K562 (cell line): ENCODE data around the gene MAP3K4.

Experiments
- BHLHE40 ChIP-seq: IDR thresholded peaks from 2 replicates; pipeline ENCODE4 v1.6.1; 2011; ENCODE audit warnings: low read length, improper control_type of control experiment
- CBFB ChIP-seq: sonication (generic); formaldehyde crosslinking; IDR thresholded peaks from 2 replicates; pipeline ENCODE4 v1.4.0; 2020; ENCODE audit warnings: mild to moderate bottlenecking, missing genetic modification reagents
- ELF4 ChIP-seq: fragments of 450-650 bp; formaldehyde crosslinking; IDR thresholded peaks from 2 replicates; pipeline ENCODE4 v1.4.0; 2022; ENCODE audit warnings: missing genetic modification characterization
- KHSRP ChIP-seq: fragments of 450-650 bp; IDR thresholded peaks from 2 replicates; pipeline ENCODE4 v1.6.1; 2017
- RNF2 ChIP-seq: sonication (generic); IDR thresholded peaks from 2 replicates; pipeline ENCODE4 v1.6.1; 2016
- SIN3B ChIP-seq: fragments of 450-650 bp; IDR thresholded peaks from 2 replicates; pipeline ENCODE4 v1.6.1; 2017; ENCODE audit warnings: low read depth, mild to moderate bottlenecking, moderate library complexity
- SREBF1 ChIP-seq: fragments of 150-350 bp; IDR thresholded peaks from 2 replicates; pipeline ENCODE4 v1.6.1; 2014; ENCODE audit warnings: antibody characterized with exemption, low read depth, low read length, borderline replicate concordance
- TEAD1 ChIP-seq, 2 experiments: fragments of 450-650 bp in 1 of 2; sonication (generic) in 1 of 2; formaldehyde crosslinking; IDR thresholded peaks; 2 replicates each; pipeline versions ENCODE4 v1.4.0 to v1.8.0; 2020 to 2022; ENCODE audit warnings: mild to moderate bottlenecking in 2 of 2, missing genetic modification reagents in 1 of 2
- TF ChIP-seq, protein P1 (sequence below): sonication (generic); formaldehyde crosslinking; IDR thresholded peaks from 2 replicates; pipeline ENCODE4 v1.5.0; 2020; ENCODE audit warnings: missing genetic modification reagents
- TF ChIP-seq, protein P2 (sequence below), 2 experiments: fragments of 450-650 bp in 1 of 2; sonication (generic) in 1 of 2; formaldehyde crosslinking in 1 of 2; IDR thresholded peaks in 1 of 2; conservative IDR thresholded peaks in 1 of 2; 2 replicates each; pipeline versions ENCODE4 v1.6.1 to v1.8.1; 2016 to 2023; ENCODE audit warnings: mild to moderate bottlenecking in 2 of 2, moderate library complexity in 2 of 2, inconsistent platforms in 1 of 2, missing genetic modification reagents in 1 of 2
- TF ChIP-seq, protein P3 (sequence below), 2 experiments: fragments of 200-800 bp in 1 of 2; sonication (Bioruptor generic) in 1 of 2; sonication (generic) in 1 of 2; formaldehyde crosslinking in 1 of 2; IDR thresholded peaks in 1 of 2; conservative IDR thresholded peaks in 1 of 2; 2 replicates each; pipeline versions ENCODE4 v1.5.0 to v1.6.1; 2016 to 2020; ENCODE audit warnings: missing compliant biosample characterization in 1 of 2, missing genetic modification characterization in 1 of 2, missing genetic modification reagents in 1 of 2
- TF ChIP-seq, protein P4 (sequence below): sonication (generic); formaldehyde crosslinking; IDR thresholded peaks from 2 replicates; pipeline ENCODE4 v1.8.1; 2023; ENCODE audit warnings: missing genetic modification reagents, mild to moderate bottlenecking, borderline replicate concordance
- TF ChIP-seq, protein P5 (sequence below), 3 experiments: IDR thresholded peaks in 2 of 3; conservative IDR thresholded peaks in 1 of 3; 2 replicates each; pipeline ENCODE4 v1.5.1; 2011 to 2012; ENCODE audit warnings: low read length in 3 of 3, mild to moderate bottlenecking in 3 of 3, control low read depth in 2 of 3, improper control_type of control experiment in 1 of 3, inconsistent platforms in 1 of 3, low read depth in 1 of 3, mixed read lengths in 1 of 3, moderate library complexity in 1 of 3; ENCODE audit not compliant: insufficient read depth in 2 of 3

DNA sequence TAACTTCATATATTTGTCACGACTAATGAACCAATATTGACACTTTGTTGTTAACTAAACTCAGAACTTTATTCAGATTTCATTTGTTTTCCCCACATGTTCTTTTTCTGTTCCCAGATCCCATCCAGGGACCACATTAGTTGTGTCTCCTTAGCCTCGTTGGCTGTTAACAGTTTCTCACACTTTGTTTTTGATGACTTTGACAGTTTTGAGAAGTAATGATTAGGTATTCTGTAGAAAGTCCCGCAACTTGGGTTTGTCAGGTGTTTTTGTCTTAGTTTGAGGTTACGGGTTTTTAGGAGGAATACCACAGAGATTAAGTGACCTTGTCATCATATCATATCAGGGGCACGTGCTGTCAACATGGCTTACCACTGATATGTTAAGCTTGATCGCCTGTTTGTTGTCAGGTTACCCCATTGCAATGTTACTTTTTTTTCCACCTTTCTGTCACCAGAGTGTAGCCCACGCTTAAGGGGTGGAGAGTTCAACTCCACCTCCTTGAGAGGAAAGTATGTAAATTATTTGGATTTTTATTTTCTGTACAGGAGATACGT, 32.9 kb downstream of the MAP3K4 start:
- TF ChIP-seq RNF2 (no peak), BHLHE40 (no peak), CBFB (CRISPR knock-in tag) (no peak), KHSRP (no peak), SREBF1 (no peak), ELF4 (CRISPR knock-in tag) (no peak), TEAD1 (CRISPR knock-in tag; IDR thresholded peaks at IDR 0.05) (no peak), SIN3B (no peak)
- TF ChIP-seq, protein P1, sequence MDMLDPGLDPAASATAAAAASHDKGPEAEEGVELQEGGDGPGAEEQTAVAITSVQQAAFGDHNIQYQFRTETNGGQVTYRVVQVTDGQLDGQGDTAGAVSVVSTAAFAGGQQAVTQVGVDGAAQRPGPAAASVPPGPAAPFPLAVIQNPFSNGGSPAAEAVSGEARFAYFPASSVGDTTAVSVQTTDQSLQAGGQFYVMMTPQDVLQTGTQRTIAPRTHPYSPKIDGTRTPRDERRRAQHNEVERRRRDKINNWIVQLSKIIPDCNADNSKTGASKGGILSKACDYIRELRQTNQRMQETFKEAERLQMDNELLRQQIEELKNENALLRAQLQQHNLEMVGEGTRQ (CRISPR knock-in tag): no peak
- TF ChIP-seq, protein P2, sequence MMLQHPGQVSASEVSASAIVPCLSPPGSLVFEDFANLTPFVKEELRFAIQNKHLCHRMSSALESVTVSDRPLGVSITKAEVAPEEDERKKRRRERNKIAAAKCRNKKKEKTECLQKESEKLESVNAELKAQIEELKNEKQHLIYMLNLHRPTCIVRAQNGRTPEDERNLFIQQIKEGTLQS (IDR thresholded peaks at IDR 0.05): no peak
- TF ChIP-seq, protein P2 (CRISPR knock-in tag; conservative IDR thresholded peaks at IDR 0.05): no peak
- TF ChIP-seq, protein P3, sequence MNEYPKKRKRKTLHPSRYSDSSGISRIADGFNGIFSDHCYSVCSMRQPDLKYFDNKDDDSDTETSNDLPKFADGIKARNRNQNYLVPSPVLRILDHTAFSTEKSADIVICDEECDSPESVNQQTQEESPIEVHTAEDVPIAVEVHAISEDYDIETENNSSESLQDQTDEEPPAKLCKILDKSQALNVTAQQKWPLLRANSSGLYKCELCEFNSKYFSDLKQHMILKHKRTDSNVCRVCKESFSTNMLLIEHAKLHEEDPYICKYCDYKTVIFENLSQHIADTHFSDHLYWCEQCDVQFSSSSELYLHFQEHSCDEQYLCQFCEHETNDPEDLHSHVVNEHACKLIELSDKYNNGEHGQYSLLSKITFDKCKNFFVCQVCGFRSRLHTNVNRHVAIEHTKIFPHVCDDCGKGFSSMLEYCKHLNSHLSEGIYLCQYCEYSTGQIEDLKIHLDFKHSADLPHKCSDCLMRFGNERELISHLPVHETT (CRISPR knock-in tag; conservative IDR thresholded peaks at IDR 0.05 in 1 of 2, IDR thresholded peaks at IDR 0.05 in 1 of 2): no peak
- TF ChIP-seq, protein P4, sequence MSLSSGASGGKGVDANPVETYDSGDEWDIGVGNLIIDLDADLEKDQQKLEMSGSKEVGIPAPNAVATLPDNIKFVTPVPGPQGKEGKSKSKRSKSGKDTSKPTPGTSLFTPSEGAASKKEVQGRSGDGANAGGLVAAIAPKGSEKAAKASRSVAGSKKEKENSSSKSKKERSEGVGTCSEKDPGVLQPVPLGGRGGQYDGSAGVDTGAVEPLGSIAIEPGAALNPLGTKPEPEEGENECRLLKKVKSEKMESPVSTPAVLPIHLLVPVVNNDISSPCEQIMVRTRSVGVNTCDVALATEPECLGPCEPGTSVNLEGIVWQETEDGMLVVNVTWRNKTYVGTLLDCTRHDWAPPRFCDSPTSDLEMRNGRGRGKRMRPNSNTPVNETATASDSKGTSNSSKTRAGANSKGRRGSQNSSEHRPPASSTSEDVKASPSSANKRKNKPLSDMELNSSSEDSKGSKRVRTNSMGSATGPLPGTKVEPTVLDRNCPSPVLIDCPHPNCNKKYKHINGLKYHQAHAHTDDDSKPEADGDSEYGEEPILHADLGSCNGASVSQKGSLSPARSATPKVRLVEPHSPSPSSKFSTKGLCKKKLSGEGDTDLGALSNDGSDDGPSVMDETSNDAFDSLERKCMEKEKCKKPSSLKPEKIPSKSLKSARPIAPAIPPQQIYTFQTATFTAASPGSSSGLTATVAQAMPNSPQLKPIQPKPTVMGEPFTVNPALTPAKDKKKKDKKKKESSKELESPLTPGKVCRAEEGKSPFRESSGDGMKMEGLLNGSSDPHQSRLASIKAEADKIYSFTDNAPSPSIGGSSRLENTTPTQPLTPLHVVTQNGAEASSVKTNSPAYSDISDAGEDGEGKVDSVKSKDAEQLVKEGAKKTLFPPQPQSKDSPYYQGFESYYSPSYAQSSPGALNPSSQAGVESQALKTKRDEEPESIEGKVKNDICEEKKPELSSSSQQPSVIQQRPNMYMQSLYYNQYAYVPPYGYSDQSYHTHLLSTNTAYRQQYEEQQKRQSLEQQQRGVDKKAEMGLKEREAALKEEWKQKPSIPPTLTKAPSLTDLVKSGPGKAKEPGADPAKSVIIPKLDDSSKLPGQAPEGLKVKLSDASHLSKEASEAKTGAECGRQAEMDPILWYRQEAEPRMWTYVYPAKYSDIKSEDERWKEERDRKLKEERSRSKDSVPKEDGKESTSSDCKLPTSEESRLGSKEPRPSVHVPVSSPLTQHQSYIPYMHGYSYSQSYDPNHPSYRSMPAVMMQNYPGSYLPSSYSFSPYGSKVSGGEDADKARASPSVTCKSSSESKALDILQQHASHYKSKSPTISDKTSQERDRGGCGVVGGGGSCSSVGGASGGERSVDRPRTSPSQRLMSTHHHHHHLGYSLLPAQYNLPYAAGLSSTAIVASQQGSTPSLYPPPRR: no peak
- TF ChIP-seq, protein P5, sequence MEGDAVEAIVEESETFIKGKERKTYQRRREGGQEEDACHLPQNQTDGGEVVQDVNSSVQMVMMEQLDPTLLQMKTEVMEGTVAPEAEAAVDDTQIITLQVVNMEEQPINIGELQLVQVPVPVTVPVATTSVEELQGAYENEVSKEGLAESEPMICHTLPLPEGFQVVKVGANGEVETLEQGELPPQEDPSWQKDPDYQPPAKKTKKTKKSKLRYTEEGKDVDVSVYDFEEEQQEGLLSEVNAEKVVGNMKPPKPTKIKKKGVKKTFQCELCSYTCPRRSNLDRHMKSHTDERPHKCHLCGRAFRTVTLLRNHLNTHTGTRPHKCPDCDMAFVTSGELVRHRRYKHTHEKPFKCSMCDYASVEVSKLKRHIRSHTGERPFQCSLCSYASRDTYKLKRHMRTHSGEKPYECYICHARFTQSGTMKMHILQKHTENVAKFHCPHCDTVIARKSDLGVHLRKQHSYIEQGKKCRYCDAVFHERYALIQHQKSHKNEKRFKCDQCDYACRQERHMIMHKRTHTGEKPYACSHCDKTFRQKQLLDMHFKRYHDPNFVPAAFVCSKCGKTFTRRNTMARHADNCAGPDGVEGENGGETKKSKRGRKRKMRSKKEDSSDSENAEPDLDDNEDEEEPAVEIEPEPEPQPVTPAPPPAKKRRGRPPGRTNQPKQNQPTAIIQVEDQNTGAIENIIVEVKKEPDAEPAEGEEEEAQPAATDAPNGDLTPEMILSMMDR (IDR thresholded peaks at IDR 0.05 in 2 of 3, conservative IDR thresholded peaks at IDR 0.05 in 1 of 3; ENCODE audit: insufficient read depth in 2 of 3, low read depth in 1 of 3, low read length in 3 of 3): no peak
